ENCODE results near the gene GTPBP4.

DNA sequence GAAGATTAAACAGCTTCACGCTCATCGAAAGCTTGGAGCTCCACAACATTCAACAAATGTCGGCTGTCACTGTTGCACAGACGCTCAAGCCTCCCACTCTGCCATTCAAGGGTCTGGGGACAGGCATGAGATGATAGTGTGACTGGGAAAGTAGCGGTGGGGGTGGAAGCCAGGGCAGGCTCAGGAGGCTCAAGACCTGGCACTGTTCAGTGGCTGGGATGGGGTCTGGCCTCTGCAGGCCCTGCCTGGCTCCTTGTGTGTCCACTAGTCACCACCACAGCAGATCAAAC lies 13.5 kb upstream of the GTPBP4 start:
- TF ChIP-seq, protein P1, sequence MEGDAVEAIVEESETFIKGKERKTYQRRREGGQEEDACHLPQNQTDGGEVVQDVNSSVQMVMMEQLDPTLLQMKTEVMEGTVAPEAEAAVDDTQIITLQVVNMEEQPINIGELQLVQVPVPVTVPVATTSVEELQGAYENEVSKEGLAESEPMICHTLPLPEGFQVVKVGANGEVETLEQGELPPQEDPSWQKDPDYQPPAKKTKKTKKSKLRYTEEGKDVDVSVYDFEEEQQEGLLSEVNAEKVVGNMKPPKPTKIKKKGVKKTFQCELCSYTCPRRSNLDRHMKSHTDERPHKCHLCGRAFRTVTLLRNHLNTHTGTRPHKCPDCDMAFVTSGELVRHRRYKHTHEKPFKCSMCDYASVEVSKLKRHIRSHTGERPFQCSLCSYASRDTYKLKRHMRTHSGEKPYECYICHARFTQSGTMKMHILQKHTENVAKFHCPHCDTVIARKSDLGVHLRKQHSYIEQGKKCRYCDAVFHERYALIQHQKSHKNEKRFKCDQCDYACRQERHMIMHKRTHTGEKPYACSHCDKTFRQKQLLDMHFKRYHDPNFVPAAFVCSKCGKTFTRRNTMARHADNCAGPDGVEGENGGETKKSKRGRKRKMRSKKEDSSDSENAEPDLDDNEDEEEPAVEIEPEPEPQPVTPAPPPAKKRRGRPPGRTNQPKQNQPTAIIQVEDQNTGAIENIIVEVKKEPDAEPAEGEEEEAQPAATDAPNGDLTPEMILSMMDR (IDR thresholded peaks at IDR 0.05; ENCODE audit: low read depth, low read length) = no peak
- TF ChIP-seq, protein P2, sequence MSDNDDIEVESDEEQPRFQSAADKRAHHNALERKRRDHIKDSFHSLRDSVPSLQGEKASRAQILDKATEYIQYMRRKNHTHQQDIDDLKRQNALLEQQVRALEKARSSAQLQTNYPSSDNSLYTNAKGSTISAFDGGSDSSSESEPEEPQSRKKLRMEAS (IDR thresholded peaks at IDR 0.05; ENCODE audit: low read depth, low read length) = no peak
